HG02970 (cell line): ENCODE results near the gene VN1R2.
"Not testable (repeated sequence)": the region's sequence is repeated elsewhere in the genome, so short reads cannot be mapped to it uniquely, and the experiment has no call there.

Experiments used
- ATAC-seq: cut with Tn5 transposase; IDR thresholded peaks from one replicate; pipeline ENCODE4 v1.9.1; 2021; ENCODE audit warnings: mild to moderate bottlenecking, moderate library complexity, moderate number of reproducible peaks; ENCODE audit not compliant: unreplicated experiment, low FRiP score

Gene VN1R2, protein sequence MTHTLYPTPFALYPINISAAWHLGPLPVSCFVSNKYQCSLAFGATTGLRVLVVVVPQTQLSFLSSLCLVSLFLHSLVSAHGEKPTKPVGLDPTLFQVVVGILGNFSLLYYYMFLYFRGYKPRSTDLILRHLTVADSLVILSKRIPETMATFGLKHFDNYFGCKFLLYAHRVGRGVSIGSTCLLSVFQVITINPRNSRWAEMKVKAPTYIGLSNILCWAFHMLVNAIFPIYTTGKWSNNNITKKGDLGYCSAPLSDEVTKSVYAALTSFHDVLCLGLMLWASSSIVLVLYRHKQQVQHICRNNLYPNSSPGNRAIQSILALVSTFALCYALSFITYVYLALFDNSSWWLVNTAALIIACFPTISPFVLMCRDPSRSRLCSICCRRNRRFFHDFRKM

DNA sequence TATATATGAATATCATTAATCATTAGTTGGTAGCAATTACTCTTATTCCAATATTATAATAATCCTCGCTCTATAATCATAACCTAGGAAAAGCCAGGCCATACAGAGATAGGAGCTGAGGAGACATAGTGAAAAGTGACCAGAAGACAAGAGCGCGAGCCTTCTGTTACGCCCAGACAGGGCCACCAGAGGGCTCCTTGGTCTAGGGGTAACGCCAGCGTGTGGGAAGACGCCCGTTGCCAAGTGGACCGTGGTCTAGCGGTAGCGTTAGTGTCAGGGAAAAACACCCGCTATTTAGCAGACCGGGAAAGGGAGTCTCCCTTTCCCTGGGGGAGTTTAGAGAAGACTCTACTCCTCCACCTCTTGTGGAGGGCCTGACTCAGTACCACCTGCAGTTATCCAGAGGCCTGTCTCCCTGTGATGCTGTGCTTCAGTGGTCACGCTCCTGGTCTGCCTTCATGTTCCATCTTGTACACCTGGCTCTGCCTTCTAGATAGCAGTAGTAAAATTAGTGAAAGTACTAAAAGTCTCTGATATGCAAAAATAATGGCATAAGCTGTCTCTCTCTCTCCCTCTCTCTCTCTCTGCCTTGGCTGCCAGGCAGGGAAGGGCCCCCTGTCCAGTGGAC lies at the start of gene VN1R2:
VN1R2 (plus strand) TSS at position 578 of the 628 bp plus-strand sequence. CDS start 84 bp downstream, outside the sequence.
- not testable (repeated sequence) for ATAC-seq

DNA sequence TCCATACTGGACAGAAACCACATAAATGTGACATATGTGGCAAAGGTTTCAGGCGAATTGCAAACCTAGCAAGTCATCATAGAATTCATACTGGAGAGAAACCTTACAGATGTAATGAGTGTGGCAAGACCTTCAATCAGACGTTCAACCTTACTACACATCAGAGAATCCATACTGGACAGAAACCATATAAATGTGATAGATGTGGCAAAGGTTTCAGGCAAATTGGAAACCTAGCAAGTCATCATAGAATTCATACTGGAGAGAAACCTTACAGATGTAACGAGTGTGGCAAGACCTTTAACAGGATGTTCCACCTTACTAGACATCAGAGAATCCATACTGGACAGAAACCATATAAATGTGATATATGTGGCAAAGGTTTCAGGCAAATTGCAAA lies 46.5 kb upstream of the VN1R2 start:
- ATAC-seq, result not testable (repeated sequence)

DNA sequence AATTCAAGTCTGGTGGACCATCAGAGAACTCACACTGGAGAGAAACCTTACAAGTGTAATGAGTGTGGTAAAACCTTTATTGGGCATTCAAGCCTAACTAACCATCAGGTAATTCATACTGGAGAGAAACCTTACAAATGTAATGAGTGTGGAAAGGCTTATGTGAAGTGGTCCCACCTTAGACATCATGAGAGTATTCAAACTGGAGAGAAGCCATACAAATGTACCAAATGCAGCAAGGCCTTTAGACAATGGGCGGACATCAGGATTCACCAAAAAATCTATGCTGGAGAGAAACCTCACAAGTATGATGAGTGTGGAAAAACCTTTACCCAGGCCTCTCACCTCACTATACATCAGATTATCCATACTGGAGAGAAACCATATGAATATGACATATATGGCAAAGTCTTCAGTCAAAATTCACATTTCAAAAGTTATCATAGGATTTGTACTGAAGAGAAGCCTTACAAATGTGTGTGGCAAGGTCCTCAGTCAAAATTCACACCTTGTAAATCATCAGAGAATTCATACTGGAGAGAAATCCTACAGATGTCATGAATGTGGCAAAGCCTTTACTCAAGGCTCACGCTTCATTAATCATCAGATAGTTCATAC lies 45.3 kb upstream of the VN1R2 start:
- no peak for ATAC-seq

DNA sequence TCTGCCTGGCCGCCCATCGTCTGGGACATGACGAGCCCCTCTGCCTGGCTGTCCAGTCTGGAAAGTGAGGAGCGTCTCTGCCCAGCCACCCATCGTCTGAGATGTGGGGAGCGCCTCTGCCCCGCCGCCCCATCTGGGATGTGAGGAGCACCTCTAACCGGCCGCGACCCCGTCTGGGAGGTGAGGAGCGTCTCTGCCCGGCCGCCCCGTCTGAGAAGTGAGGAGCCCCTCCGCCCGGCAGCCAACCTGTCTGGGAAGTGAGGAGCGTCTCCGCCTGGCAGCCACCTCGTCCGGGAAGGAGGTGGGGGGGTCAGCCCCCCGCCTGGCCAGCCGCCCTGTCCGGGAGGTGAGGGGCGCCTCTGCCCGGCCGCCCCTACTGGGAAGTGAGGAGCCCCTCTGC lies 35.4 kb upstream of the VN1R2 start:
- ATAC-seq, result not testable (repeated sequence)

DNA sequence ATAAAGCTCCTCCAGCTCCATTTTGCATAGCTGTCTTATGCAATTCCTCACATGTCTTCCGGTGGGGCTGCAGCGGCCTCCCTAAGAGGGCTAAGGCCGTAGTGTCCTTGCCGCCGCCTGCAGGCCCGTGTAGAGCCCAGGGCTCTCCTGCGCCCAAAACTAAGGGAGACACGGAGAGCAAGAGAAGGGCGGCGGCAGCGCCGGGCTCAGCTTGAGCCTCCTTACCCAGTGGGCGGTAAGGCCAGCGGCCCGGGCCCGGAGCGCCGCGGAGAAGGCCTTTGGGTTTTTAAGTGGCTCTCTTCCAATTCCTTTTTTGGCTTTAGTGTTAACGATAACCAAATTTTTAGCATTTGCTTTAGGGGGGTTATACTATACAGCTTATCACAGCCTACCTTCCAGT lies 33.5 kb upstream of the VN1R2 start:
- ATAC-seq, result no peak

DNA sequence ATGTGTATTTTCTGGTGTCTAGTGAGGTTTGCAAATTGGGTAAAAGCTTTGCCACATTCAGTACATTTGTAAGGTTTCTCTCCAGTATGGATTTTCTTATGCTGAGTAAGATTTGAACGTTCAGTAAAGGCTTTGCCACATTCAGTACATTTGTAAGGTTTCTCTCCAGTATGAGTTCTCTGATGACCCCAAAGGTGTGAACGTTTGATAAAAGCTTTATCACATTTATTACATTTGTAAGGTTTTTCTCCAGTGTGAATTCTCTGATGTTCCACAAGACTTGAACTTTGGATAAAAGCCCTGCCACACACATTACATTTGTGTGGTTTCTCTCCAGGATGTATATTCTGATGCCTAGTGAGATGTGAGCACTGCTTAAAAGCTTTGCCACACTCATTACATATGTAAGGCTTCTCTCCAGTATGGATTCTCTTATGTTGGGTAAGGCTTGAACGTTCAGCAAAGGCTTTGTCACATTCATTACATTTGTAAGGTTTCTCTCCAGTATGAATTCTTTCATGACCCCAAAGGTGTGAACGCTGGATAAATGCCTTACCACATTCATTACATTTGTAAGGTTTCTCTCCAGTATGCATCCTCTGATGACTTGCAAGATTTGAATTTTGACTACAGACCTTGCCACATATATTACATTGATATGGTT lies 20.8 kb upstream of the VN1R2 start:
- ATAC-seq, result no peak

DNA sequence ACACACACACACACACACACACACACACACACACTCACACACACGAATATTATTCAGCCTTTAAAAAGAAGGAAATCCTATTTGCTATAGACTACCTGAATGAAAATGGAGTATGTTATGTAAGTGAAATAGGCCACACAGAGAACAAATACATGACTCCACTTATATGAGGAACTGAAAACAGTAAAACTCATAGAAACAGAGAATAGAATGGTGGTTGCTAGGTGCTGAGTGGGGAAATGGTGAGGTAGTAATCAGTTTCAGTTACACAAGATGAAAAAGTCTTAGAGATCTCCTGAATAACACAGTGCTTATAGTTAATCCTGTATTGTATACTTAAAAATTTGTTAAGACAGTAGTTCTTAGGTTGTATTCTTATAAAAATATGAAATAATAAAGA lies 11.6 kb upstream of the VN1R2 start:
- no peak for ATAC-seq

DNA sequence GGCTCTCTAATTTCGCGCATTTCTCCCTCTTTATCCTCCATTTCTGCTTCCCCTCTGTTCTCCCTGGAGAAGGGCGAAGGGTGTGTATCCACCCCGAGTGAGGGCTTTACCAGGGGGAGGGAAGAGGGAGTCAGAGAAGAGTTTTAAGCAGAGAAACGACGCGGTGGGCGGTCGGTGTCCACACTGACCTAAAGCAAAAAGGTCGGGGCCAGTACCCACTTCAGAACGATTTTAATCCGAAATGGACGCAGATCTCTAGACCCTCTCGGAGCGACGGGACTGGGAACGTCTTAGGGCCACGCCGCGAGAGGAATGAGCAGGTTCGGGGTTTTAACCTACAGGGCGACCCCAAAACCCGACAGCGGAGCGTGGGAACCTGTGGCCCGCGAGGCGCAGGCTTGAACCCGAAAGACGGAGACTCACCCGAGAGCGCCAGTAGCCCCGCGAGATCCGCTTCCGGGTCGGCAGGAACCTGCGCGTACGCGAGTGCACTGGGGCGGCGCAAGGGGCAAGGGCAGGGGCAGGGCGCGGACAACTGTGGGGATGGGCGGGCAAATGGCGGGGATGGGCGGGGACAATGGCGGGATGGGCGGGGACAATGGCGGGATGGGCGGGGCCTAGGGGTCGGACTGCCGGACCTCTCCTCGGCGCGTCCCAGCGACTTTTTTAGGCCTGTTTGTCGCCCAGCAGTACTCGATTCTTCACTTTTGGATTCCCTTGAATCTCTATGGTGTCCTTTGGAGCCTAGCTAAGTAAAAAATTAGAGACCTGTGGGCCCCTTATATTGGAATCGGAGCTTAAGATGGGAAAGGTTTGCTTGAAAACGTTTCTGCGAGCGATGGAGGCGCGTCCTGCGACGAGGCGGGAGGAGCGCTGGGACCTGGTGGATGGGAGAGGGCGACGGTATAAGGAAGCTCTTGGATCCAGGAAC lies 3.4 kb upstream of the VN1R2 start, which contains the start of gene ZNF677:
ZNF677 (minus strand) TSS at position 463 of the 931 bp plus-strand sequence. CDS start 3,323 bp downstream, outside the sequence.
- no peak for ATAC-seq

DNA sequence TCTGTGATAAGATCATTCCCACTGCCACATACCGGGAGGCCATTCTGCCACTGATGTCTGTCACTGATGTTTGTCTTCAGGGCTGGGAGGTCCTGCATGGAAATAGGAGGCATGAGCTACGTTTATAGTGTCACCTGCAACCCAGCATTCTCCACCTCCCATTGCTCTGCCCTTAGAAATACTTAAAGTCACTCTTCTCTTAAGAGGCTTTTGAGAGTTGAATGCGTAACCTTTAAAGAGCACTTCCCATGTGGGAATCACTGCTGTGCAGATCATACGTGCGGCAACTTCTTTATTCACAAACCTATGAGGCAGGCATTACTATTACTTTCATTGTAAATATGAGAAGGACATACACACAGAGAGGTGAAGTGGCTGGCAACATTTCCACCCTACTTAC lies 9.5 kb downstream of the VN1R2 start, which contains the start of gene VN1R4:
VN1R4 (minus strand) TSS at position 101 of the 400 bp plus-strand sequence; CDS start at position 43, 58 bp downstream.
- ATAC-seq, result not testable (repeated sequence)

DNA sequence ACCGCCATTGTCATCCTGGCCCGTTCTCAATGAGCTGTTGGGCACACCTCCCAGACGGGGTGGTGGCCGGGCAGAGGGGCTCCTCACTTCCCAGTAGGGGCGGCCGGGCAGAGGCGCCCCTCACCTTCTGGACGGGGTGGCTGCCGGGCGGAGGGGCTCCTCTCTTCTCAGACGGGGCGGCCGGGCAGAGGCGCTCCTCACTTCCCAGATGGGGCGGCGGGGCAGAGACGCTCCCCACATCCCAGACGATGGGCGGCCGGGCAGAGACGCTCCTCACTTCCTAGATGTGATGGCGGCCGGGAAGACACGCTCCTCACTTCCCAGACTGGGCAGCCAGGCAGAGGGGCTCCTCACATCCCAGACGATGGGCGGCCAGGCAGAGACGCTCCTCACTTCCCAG lies 11.8 kb downstream of the VN1R2 start:
- not testable (repeated sequence) for ATAC-seq

DNA sequence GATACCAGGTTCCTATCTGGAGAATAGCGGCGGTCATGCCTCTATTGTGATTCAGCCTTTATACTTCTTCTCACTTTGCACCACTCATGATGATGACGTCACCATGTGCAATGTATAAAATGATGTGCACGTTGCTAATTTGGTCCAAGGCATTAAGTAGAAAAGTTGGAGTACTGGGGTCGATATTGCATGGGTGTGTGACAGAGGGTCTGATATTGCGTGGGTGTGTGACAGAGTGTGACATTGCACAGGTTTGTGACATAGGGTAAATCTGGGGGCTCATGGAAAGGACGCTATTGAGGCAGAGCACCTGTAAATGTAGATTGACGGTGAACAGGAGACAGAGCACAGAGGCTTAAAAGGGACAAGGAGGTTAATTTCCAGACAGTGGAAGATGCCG lies 14.0 kb downstream of the VN1R2 start:
- ATAC-seq, result no peak

DNA sequence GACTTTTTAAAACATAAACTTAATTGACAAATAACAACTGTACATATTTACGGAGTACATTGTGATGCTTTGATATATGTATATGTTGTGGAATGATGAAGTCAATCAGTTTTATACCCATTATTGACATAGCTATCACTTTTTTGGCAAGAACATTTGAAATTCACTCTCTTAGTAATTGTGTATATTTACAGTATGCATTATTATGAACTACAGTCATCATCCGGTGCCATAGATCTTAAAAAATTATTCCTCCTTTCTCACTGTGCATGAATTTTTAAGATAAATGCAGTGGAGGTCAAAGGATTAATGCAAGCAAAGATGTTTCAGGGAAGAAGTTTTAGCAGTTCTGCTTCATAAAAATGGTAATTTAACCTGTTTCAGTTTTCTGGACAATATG lies 17.4 kb downstream of the VN1R2 start:
- ATAC-seq, result no peak

DNA sequence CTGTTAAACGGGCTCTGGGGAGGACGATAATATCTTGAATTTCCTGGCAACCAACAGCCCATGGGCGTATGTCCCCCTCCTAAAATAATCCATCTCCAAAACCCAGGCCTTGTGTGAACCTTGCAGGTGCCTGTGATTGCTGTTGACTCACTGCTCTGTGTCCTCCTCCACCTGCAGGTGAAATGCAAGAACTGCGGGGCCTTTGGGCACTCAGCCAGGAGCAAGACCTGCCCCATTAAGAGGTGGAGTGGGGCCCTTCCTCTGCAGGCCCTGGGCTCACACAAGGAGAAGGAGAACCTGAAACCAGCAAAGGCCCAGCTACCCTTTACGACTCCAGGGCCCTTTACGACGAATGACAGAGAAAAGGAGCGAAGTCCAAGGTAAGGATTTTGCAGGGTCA lies 23.9 kb downstream of the VN1R2 start:
- ATAC-seq, result not testable (repeated sequence)

DNA sequence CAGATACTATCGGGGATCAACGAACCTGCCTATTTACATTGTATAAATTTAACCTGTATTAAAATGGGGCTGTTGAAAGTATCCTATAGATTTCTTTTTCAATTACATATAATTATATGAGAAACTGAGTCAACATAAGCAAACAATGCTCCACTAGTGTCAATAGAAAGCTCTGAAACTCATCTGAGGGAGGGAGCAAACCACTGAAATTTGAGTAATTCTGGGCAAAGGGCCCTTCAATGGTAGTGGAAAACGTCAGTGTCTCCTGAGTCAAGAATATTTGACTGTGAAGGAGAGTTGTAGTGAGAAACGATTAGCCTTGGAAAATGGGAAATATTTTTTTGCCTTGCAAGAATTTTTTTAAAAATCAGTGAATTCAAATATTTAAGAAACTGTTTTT lies 27.0 kb downstream of the VN1R2 start:
- ATAC-seq, result no peak

DNA sequence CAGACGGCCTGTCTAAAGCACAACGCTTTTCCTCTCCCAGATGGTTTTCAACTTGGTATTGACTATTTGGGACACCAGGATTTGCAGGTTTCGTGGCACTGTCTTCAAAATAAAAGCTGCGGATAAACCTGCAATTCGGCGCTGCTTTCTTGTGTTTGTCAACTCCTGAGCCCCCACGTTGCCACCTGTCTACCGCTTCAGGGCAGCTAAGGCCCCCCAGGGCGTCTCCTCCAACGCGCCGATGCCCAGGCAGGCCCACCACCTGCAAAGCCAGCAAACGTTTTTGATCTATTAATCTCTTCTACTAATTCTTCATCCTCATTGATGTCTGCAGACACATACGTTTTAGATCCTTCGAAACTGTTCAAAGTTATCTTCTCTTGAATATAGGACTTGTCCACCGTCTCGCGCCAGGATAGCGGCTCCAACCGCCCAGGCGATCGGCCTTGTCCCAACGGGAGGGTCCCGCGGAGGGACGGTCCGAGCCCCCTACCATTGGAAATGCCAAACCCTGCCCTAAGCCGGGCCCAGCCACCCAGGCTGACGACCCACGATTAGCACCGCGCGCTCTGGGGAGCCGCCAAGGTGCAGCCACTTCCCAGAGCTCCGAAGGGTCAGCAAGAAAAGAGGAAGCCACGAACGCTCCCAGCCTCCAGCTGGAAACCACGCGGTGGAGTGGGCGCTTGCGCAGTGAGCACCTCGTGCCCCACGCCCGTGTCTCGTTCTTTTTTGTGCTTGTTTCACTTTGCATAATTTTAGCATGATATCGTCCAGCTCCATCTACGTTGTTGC lies 32.9 kb downstream of the VN1R2 start:
- no peak for ATAC-seq

DNA sequence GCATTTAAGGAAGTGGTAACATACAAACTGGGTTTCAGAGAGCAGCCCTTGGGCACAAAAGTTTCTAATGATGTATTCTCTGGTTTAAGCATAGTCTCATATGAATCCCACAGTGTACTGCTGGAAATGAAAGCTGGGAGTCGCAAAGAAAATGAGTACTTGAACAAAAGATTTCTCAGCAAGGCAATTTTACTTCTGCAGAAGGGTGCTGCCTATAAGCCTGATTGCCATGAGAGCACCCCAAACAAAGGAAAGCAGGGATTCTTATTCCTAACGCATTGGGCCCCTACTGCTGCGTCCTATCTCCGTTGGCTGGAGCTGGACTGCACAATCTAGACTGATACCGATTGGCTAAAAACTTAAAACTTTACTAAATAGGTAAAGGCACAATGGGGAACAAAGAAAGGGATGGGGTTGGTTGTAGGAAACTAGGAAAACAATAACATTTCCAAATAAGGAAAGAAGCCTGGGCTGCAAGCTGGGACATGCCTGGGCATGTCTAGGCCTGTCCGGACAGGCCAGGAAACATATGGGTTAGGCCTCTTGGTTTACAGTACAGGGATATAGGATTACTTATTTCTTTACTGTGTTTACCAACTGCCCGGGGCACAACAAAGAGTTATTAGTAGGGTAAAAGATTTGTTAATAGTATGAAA lies 36.8 kb downstream of the VN1R2 start:
- no peak for ATAC-seq

DNA sequence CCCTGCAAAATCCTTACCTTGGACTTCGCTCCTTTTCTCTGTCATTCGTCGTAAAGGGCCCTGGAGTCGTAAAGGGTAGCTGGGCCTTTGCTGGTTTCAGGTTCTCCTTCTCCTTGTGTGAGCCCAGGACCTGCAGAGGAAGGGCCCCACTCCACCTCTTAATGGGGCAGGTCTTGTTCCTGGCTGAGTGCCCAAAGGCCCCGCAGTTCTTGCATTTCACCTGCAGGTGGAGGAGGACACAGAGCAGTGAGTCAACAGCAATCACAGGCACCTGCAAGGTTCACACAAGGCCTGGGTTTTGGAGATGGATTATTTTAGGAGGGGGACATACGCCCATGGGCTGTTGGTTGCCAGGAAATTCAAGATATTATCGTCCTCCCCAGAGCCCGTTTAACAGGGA lies 43.2 kb downstream of the VN1R2 start:
- not testable (repeated sequence) for ATAC-seq

DNA sequence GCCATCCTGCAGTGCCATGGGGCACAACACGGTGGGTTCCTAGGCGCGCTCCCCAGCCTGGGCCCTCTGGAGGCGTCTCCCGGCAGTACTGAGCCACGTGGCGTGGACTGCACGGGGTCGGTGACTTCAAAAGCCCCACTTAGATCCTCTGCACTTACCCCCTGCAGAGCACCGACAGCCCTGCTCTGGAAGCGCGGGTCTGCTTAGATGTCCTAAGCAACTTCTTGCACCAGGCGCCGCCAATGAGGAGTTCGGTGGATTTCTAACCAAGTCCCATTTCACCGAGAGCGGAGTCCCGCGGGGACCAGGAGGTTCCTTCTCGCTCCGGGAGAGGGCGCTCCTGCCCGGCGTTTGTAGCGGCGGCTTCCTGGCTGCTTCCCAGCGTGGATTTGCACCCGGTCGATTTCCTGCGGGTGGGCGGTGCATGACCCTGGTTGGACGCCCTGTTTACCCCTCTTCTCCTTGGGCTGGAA lies 50.3 kb downstream of the VN1R2 start:
- no peak for ATAC-seq
